Caco-2 (cell line): ENCODE data around the gene PQBP1. TPM values are rescaled to one million over a fixed set of nuclear protein-coding genes. Genes with fewer than 3 reads are reported as not detected.
A peak's percentile ranks its signal among the peaks of the same experiment; 100 is the strongest.

ENCODE experiments used
- Bru-seq: library from RNA; stranded (reverse); fragments of 400-500 nt; gene quantifications from one replicate; lab custom pipeline; 2021; lab: Mats Ljungman, UMichigan
- BruChase-seq, 2 experiments: library from RNA; stranded (reverse); fragments of 400-500 nt; gene quantifications; one replicate each; lab custom pipeline; 2021; lab: Mats Ljungman, UMichigan
- BruUV-seq: library from RNA; stranded (reverse); fragments of 400-500 nt; replicated peaks from 2 replicates; lab custom pipeline; 2021; lab: Mats Ljungman, UMichigan
- CTCF ChIA-PET: fragments of 300-600 bp; sonication (Branson Sonifier 250); formaldehyde crosslinking; loops from one replicate; lab custom pipeline; 2022; ENCODE audit warnings: antibody characterized with exemption; lab: Charles Lee
- POLR2A ChIA-PET: fragments of 300-600 bp; sonication (Branson Sonifier 250); formaldehyde crosslinking; loops from one replicate; lab custom pipeline; 2022; ENCODE audit warnings: antibody characterized with exemption; lab: Charles Lee
- DNase-seq, 2 experiments: peaks; one replicate each; pipeline versions ENCODE4 v3.0.0 to v3.0.0-alpha.2; 2020 to 2022
- H3K27me3 ChIP-seq: replicated peaks from 2 replicates; pipeline ENCODE4 v1.6.0; 2011; ENCODE audit warnings: low read length; ENCODE audit not compliant: control insufficient read depth, insufficient read depth
- H3K36me3 ChIP-seq: 2 replicates; pipeline ENCODE4 v1.5.1; 2011; ENCODE audit warnings: low read length; ENCODE audit not compliant: control insufficient read depth, insufficient read depth
- H3K4me1 ChIP-seq: fragments of 250-450 bp; sonication (Bioruptor Pico); 2 replicates; pipeline ENCODE4 v1.5.1; 2020; ENCODE audit warnings: mild to moderate bottlenecking
- H3K4me3 ChIP-seq: 2 replicates; pipeline ENCODE4 v1.5.1; 2011; ENCODE audit warnings: low read depth, mild to moderate bottlenecking, control low read depth, low read length
- H3K9me3 ChIP-seq: fragments of 250-450 bp; sonication (Bioruptor Pico); 2 replicates; pipeline ENCODE4 v1.5.1; 2020; ENCODE audit warnings: mild to moderate bottlenecking, moderate library complexity
- H3K27ac Mint-ChIP-seq: one replicate; pipeline ENCODE4 v1.8.0; 2022; ENCODE audit warnings: mixed read lengths; ENCODE audit not compliant: unreplicated experiment
- H3K27me3 Mint-ChIP-seq: one replicate; pipeline ENCODE4 v1.8.0; 2022; ENCODE audit warnings: mixed read lengths; ENCODE audit not compliant: insufficient read depth, unreplicated experiment
- H3K36me3 Mint-ChIP-seq: one replicate; pipeline ENCODE4 v1.8.0; 2022; ENCODE audit warnings: mild to moderate bottlenecking, mixed read lengths; ENCODE audit not compliant: insufficient read depth, unreplicated experiment
- H3K4me1 Mint-ChIP-seq: one replicate; pipeline ENCODE4 v1.8.0; 2022; ENCODE audit warnings: low read depth, mixed read lengths; ENCODE audit not compliant: unreplicated experiment
- H3K4me3 Mint-ChIP-seq: one replicate; pipeline ENCODE4 v1.8.0; 2022; ENCODE audit warnings: mild to moderate bottlenecking, moderate library complexity, mixed read lengths; ENCODE audit not compliant: unreplicated experiment
- H3K9me3 Mint-ChIP-seq: one replicate; pipeline ENCODE4 v1.8.0; 2022; ENCODE audit warnings: mixed read lengths; ENCODE audit not compliant: unreplicated experiment
- intact Hi-C: fragments of 100-400 bp; cut with micrococcal nuclease; formaldehyde crosslinking; loops from one replicate; pipeline ENCODE4 v1.10.0; 2022; ENCODE audit not compliant: unreplicated experiment
- long read RNA-seq: library from polyadenylated mRNA; stranded (forward); transcript quantifications from one replicate; pipeline ENCODE4 v2.0.0, GENCODE V29; 2022
- total RNA-seq: library from RNA; stranded (reverse); gene quantifications from 2 replicates; pipeline ENCODE4 v1.2.3, GENCODE V29; 2022
- TF ChIP-seq, protein P1 (sequence below), 2 experiments: fragments of 200-600 bp in 1 of 2; IDR thresholded peaks; 1 replicate in 1 of 2; 2 replicates in 1 of 2; pipeline versions ENCODE4 v1.5.1 to v1.8.0; 2011 to 2022; ENCODE audit warnings: antibody characterized with exemption in 1 of 2, control low read depth in 1 of 2, inconsistent platforms in 1 of 2, low read depth in 1 of 2, low read length in 1 of 2, mild to moderate bottlenecking in 1 of 2, moderate library complexity in 1 of 2; ENCODE audit not compliant: insufficient read depth in 1 of 2, severe bottlenecking in 1 of 2, unreplicated experiment in 1 of 2

The PQBP1 gene, protein sequence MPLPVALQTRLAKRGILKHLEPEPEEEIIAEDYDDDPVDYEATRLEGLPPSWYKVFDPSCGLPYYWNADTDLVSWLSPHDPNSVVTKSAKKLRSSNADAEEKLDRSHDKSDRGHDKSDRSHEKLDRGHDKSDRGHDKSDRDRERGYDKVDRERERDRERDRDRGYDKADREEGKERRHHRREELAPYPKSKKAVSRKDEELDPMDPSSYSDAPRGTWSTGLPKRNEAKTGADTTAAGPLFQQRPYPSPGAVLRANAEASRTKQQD
- total RNA-seq (111 and 114 TPM in 2 replicates), Bru-seq, nascent RNA (percentile 74 among the genes with signal in this experiment), BruChase-seq, experiment 1, labeled RNA remaining after a 2-hour chase (percentile 78 among the genes with signal in this experiment), BruChase-seq, experiment 2, labeled RNA remaining after a 6-hour chase (percentile 90 among the genes with signal in this experiment)
- long read RNA-seq, transcript PQBP1-216 (7 exons, 938 nt), result minor isoform, 27 of 102 reads
- long read RNA-seq, transcript PQBP1-203 (7 exons, 1,056 nt), result minor isoform, 9 of 102 reads
- long read RNA-seq, transcript PQBP1-207 (7 exons, 1,020 nt), result major isoform, 45 of 102 reads
- long read RNA-seq, partial matches to known transcripts, result 2 of 102 reads
- long read RNA-seq, other reads (novel, unspliced or antisense), result 12 of 102 reads

DNA sequence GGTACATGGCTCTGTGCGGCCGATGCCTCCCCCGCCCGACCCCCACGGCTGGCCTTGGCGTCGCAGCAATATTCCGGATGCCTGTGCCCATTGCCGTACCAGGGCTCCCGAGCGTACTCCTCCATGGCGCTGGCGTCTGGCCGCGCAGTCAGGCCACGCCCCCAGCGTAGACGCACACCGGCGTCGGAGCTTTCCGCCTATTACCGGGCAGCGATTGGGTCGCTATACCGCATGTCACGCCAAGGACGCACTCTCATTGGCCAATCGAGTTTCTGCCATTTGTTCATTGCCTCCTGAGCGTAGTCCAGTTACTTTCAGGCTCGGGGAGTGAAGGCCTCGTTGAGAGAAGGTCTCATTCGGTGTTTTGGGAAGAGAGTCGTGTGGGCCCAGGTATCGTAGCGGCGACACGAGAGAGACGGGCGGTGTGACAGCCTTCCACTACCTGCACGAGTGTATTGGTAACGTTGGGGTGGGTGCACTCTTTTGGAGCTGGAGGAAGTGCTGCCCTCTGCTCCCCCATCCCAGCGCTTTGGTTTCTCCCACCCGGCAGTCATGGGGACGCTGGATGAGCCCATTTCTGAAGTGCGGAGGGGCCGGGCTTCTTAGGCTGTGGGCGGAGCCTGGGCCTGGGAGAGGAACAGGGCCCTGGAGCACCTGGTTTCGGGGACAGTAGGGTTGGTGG, at the start of gene PQBP1, which contains the start of gene TIMM17B:
Gene PQBP1 (plus strand): TSS at position 306 of the 682 bp plus-strand sequence. CDS start 580 bp downstream, outside the sequence.
Gene TIMM17B (minus strand): TSS at position 144 of the 682 bp plus-strand sequence. CDS start 19 bp downstream, at position 125.
- intact Hi-C loops, result loop anchor here (1.0 to 5.0 kb wide), 4 partner anchors 15 to 145 kb away; partner anchors contain the start of genes HDAC6 and TFE3
- peak within 1 kb of the TSS; percentile 98 for H3K27ac Mint-ChIP-seq
- Histone ChIP-seq H3K4me3 (peak within 1 kb of the TSS; percentile 90), H3K4me1 (no peaks in the 10 kb centered on the region), H3K36me3 (no peaks in the 10 kb centered on the region; the same call in 1 of the 2 replicates), H3K9me3 (no peaks in the 10 kb centered on the region), H3K27me3 (no peaks in the 10 kb centered on the region)
- CTCF ChIA-PET, result interaction anchor here (0.6 to 1.6 kb wide), 2 partner anchors 14 to 267 kb away, joined by 3 to 4 read pairs; partner anchors contain the start of gene SLC35A2
- POLR2A ChIA-PET, result interaction anchor here (0.7 to 1.6 kb wide), 10 partner anchors 14 to 221 kb away, joined by 3 to 24 read pairs (median 4); partner anchors contain the start of genes GRIPAP1, HDAC6 and SLC35A2
- no peaks in the 10 kb centered on the region for H3K9me3 Mint-ChIP-seq
- no TSS peak for BruUV-seq
- H3K4me1 Mint-ChIP-seq, result no peaks in the 10 kb centered on the region
- TF ChIP-seq, protein P1, sequence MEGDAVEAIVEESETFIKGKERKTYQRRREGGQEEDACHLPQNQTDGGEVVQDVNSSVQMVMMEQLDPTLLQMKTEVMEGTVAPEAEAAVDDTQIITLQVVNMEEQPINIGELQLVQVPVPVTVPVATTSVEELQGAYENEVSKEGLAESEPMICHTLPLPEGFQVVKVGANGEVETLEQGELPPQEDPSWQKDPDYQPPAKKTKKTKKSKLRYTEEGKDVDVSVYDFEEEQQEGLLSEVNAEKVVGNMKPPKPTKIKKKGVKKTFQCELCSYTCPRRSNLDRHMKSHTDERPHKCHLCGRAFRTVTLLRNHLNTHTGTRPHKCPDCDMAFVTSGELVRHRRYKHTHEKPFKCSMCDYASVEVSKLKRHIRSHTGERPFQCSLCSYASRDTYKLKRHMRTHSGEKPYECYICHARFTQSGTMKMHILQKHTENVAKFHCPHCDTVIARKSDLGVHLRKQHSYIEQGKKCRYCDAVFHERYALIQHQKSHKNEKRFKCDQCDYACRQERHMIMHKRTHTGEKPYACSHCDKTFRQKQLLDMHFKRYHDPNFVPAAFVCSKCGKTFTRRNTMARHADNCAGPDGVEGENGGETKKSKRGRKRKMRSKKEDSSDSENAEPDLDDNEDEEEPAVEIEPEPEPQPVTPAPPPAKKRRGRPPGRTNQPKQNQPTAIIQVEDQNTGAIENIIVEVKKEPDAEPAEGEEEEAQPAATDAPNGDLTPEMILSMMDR (IDR thresholded peaks at IDR 0.05; ENCODE audit: insufficient read depth in 1 of 2, low read depth in 1 of 2, low read length in 1 of 2, severe bottlenecking in 1 of 2, unreplicated experiment in 1 of 2), result no peak
- peaks cover 41% of the 10 kb centered on the region for H3K36me3 Mint-ChIP-seq
- H3K4me3 Mint-ChIP-seq, result peak within 1 kb of the TSS; percentile 89
- no peaks in the 10 kb centered on the region for H3K27me3 Mint-ChIP-seq
- DNase-seq, result peak; percentile 91 to 94

DNA sequence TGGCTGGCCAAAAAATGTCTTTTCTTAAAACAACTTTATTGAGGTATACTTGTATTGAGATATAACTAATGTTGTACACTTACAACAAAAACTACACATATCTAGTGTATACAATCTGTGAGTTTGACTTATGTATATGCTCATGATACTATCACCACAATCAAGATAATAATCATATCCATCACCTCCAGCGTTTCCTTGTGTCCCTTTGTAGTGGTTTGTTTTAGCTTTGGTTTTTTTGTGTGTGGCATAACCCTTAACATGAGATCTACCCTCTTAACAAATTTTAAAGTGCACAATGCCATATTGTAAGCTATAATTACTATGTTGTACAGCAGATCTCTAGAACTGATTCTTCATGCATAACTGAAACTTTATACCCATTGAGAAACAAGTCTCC, 48.9 kb upstream of the PQBP1 start:
- Mint-ChIP-seq H3K4me1 (peaks cover 7% of the 10 kb centered on the region), H3K9me3 (no peaks in the 10 kb centered on the region), H3K4me3 (no peak overlapping the region), H3K27ac (no peak overlapping the region), H3K36me3 (no peaks in the 10 kb centered on the region), H3K27me3 (no peaks in the 10 kb centered on the region)
- DNase-seq, result no peak
- ChIA-PET POLR2A (no interaction called here), CTCF (no interaction called here)
- no TSS peak for BruUV-seq
- no peaks in the 10 kb centered on the region; the same call in 1 of the 2 replicates for H3K4me1 ChIP-seq
- H3K4me3 ChIP-seq, result no peak overlapping the region
- no peaks in the 10 kb centered on the region for H3K36me3 ChIP-seq
- no peaks in the 10 kb centered on the region for H3K9me3 ChIP-seq
- TF ChIP-seq, protein P1 (IDR thresholded peaks at IDR 0.05; ENCODE audit: insufficient read depth in 1 of 2, low read depth in 1 of 2, low read length in 1 of 2, severe bottlenecking in 1 of 2, unreplicated experiment in 1 of 2), result no peak
- intact Hi-C loops, result no loop called here
- no peaks in the 10 kb centered on the region for H3K27me3 ChIP-seq
